Measurements from ENCODE around the gene ZNF710.

DNA sequence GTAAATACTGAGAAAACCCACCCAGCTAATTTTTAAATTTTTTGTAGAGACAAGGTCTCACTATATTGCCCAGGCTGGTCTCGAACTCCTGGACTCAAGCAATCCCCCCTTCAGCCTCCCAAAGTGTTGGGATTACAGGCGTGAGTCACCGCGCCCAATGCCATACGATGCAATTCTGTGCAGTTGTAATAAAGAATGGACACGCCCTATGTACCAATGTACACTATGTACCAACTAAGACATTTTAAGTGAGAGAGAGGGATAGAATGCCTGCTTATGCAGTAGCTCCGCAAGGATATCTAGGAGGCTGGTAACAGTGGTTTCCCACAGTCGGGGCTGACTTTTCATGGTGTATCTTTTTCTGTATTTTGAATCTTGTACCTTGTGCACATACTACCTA, 14.6 kb downstream of the ZNF710 start:
- TF ChIP-seq CTCF (IDR thresholded peaks at IDR 0.05) (no peak), POLR2A (IDR thresholded peaks at IDR 0.05) (no peak)
